GM18951 (cell line): ENCODE measurements around the gene BUD13.

Experiments
- POLR2A ChIP-seq: IDR thresholded peaks from 4 replicates; pipeline ENCODE4 v1.6.1; 2011; ENCODE audit warnings: mild to moderate bottlenecking; ENCODE audit not compliant: insufficient read length, insufficient read depth; ENCODE audit errors: extremely low read depth
- in situ Hi-C: fragments of 300-500 bp; cut with MboI; formaldehyde crosslinking; loops from one replicate; pipeline ENCODE4 v1.12.0; 2022; ENCODE audit warnings: low sequenced_read_pairs, mixed read lengths, inconsistent platforms; ENCODE audit not compliant: unreplicated experiment

Gene BUD13

DNA sequence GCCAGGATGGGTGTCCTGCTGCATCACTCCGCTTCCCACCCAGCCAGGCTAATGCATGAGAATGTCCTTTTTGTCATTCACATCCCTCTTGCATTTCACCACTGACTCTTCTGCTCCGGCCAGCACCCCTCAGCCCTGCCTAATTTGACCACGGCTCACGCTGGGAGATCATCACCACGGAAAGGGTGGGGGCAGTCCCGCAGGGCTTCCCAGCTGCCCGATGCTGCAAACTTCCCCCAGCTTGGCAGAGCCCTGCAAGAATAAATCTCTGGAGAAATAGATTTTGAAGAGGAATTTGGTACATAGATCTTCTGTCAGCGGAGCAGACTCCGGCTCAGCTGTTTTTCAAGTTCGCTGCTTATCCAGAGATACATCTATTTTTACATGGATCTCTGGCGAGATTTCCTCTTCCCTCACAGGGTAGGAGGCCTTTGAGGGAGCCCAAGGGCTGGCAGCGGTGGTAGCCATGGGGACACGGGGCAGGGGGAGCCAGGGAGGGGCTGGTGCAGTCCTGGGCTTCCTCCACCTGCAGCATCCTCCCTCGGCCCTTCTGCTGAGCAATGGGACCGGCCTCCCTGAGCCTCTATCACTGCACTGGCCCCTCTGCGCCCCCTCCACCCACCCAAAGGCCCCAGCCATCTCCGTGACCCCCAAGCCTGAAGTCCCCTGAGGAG, 62.6 kb downstream of the BUD13 start:
- no peak for TF ChIP-seq POLR2A

DNA sequence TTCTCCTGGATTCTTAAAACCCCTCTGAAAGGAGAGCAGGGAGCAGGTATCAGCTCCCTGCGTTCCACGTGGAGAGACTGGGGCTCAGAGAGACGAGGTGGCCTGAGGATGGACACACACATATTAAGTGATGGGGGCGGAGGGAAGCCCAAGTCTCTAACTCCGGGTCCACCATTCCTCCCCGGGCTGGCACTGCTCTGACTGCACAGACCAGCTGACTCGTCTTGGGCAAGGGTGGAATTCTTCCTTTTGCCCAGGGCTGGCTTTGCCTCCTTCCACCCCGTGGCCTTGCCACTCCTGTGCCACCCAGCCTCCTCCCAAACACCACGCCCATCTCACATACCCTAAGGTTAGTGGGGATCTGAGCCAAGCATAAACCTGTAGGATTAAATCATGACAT, 65.0 kb downstream of the BUD13 start:
- in situ Hi-C loops: no loop called here
- TF ChIP-seq POLR2A: no peak

More for the DNA sequence above, 62.6 kb downstream of the BUD13 start:
- in situ Hi-C loops: no loop called here

DNA sequence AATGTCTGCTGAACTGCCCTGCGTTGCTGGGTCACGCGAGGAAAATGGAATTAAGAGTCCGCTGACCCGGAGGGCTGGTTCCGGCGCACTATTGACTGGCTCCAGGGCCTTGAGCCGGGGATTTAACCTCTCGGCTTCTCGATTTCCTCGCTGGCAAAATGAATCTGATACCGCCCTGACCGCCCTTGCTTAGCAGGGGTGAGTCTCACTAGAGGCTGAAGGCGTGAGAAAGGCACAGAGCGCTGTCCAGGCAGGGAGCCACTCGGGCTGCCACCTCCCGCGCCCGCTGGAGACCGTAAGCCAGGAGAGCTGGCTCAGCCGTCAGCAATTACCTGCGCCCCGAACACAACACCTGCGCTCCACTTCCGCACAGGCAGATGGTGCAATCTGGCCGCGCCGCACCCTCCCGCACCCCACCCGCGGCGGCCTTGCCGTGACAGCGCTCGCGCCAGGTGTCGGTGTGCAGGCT, 65.6 kb downstream of the BUD13 start:
- in situ Hi-C loops: no loop called here
- no peak for TF ChIP-seq POLR2A

DNA sequence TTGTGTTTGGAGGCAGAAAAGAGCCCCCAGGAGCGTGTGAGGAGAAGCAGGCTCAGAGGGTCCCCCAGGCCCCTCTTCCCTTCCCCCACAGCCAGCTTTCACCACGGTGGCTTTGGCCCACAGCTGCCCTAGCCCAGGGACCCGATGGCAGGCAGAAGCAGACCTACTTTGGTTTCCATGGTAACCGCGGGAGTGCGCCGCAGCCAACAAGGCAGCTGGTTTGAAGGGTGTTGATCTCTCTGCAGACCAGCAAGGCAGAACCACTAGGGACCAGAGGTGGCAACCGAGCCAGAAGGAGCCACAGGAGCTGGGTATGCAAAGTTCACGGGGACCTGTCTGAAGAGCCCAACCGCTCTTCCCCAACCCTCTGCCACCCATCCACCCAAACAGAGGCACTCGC, 69.4 kb downstream of the BUD13 start:
- no peak for TF ChIP-seq POLR2A
- in situ Hi-C loops: no loop called here

DNA sequence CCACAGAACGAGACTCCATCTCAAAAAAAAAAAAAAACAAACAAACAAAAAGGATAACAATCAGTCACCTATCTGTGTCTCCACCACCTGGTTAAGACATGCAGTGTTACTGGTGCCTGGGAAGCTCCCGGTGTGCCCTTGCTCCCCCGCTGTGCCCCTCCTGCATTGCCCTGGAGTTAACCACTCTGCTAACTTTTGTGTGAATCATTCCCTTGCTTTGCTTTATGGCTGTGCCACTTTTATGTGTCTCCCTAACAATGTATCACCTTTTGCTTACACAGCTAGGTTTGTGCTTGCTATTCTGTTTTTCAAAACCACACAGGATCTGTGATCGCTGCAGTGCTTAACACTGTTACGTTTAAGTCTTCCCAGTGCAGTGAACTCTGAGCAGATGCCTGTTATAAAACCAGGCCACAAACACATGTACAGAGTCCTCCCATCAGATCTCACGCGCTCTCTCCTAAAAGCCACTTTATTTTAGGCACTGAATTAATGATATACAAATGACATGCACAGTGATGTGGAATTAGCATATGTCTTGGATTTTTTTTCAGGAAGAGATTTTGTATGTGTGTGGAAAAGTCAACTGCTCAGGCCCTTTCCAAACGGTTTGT, 69.9 kb downstream of the BUD13 start:
- in situ Hi-C loops: no loop called here
- TF ChIP-seq POLR2A: no peak

DNA sequence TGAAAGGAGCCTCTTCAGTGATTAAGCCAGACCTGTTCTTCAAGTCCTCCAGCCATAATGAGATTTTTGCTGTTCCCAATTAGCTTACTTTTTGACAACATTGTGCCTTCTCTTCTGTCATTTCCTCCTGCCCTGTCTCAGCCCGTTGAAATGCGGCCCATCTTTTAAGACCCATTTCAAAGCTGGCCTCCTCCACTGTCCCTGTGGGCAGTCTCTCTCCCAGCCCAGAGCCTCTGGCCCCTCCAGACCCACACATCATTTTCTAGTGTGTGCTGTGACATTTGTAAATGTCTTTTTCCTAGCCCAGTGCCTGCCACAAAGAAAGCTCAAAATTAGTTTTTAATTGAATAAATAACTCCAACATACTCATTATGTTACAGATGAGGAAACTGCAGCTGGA, 70.9 kb downstream of the BUD13 start:
- TF ChIP-seq POLR2A: no peak
- in situ Hi-C loops: no loop called here

DNA sequence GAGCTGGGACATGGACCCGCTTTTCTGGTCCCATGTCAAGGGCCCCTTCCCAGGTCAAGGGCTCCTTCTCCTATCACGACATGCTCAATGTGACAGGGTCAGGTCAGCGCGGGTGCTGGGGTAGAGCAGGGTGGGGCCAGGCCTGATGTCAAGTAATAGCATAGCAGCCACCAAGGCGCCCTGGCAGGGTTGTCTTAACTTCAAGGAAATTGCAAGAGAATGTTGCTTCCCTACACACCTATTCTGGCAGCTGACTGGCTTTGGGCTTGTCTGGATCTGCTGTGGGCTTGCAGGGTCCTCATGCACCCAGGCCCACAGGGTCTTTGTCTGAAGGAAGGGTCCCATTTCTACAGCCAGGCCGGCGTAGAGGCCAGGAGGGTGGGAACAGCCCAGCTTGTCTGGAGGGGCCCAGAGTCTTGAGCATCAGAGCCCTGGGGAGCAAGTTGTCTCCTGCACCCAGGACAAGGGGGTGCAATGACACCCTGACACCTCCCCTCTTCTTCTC, 71.4 kb downstream of the BUD13 start:
- in situ Hi-C loops: no loop called here
- no peak for TF ChIP-seq POLR2A

DNA sequence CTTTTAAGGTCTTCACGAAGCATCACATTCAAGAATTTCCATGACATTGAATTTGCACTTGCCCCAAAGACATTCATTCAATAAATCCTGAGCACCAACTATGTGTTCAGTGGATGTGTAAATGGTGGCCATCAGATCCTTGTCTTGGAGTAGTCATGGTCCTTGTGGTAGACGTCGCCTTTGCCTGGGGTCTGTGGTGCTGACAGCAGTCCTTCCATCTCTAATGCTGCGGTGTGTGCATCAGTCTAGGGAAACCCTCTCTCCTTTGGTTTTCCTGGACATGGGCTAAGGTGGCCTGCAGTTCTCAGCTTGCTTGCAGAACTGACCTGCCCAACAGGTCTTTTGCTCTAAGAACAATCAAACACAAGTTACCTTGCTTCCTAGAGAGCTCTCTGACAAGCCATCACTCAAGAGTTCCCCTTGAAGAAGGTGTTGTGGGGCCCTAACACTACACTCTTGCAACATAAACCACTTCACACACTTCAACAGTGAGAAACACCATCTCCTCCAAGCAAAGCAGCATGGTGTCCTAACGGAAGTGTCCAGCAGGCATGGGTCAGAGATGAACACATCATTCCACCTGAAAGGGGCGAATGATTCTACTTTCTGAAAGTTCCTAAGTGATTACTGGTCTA, 72.1 kb downstream of the BUD13 start:
- in situ Hi-C loops: no loop called here
- TF ChIP-seq POLR2A: no peak
